ENCODE results near the gene IRF6.

IRF6 gene

GRCh38 chr1:209742409-209743144 lies 63.4 kb downstream of the IRF6 start:
- DNase-seq (ENCODE audit: low read depth): peak; percentile 88
- no peak overlapping the region for H3K4me3 ChIP-seq (ENCODE audit: control insufficient read depth, low read depth, low read length)
- no peak for TF ChIP-seq CTCF (conservative IDR thresholded peaks at IDR 0.05; ENCODE audit: control insufficient read depth, insufficient read depth, low read depth, low read length)

GRCh38 chr1:209741889-209742288 lies 64.1 kb downstream of the IRF6 start:
- DNase-seq (ENCODE audit: low read depth): no peak
- no peak overlapping the region for H3K4me3 ChIP-seq (ENCODE audit: control insufficient read depth, low read depth, low read length)
- TF ChIP-seq CTCF (conservative IDR thresholded peaks at IDR 0.05; ENCODE audit: control insufficient read depth, insufficient read depth, low read depth, low read length): no peak

- DNase-seq (ENCODE audit: low read depth): no peak
- no peak for TF ChIP-seq CTCF (conservative IDR thresholded peaks at IDR 0.05; ENCODE audit: control insufficient read depth, insufficient read depth, low read depth, low read length)
- no peak overlapping the region for H3K4me3 ChIP-seq (ENCODE audit: control insufficient read depth, low read depth, low read length)
These were observed 64.7 kb downstream of the IRF6 start for GRCh38 chr1:209741193-209741592.

GRCh38 chr1:209738270-209738669 lies 67.7 kb downstream of the IRF6 start:
- no peak overlapping the region for H3K4me3 ChIP-seq (ENCODE audit: control insufficient read depth, low read depth, low read length)
- no peak for DNase-seq (ENCODE audit: low read depth)
- TF ChIP-seq CTCF (conservative IDR thresholded peaks at IDR 0.05; ENCODE audit: control insufficient read depth, insufficient read depth, low read depth, low read length): no peak

- H3K4me3 ChIP-seq (ENCODE audit: control insufficient read depth, low read depth, low read length): no peak overlapping the region
- no peak for TF ChIP-seq CTCF (conservative IDR thresholded peaks at IDR 0.05; ENCODE audit: control insufficient read depth, insufficient read depth, low read depth, low read length)
- DNase-seq (ENCODE audit: low read depth): no peak
These were observed 68.8 kb downstream of the IRF6 start for GRCh38 chr1:209737118-209737505.

GRCh38 chr1:209736490-209737117 lies 69.3 kb downstream of the IRF6 start:
- TF ChIP-seq CTCF (conservative IDR thresholded peaks at IDR 0.05; ENCODE audit: control insufficient read depth, insufficient read depth, low read depth, low read length): no peak
- no peak for DNase-seq (ENCODE audit: low read depth)
- no peak overlapping the region for H3K4me3 ChIP-seq (ENCODE audit: control insufficient read depth, low read depth, low read length)
